ENCODE results near the gene ELF2.
"Not testable (repeated sequence)": the region's sequence is repeated elsewhere in the genome, so short reads cannot be mapped to it uniquely, and the experiment has no call there.

ELF2 gene

DNA sequence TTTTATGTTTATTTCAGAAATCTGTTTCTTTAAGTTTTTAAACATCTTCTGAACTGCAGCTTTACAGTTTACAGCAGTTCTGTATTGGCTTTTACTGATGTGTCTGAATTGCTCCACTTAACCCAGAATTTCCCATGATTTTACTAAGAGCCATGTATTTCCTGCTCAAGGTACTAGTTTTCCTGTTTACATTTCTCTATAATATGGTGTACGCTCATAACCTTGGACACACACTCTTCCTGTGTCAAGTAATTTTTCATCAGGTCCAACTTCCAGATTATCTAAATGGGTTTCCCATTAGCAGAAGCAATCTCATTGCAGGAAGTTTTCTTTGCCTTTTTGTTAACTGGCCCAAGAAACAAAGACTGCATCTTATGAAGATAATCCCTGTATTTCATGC, 12.3 kb downstream of the ELF2 start:
- Histone ChIP-seq H3K79me2 (ENCODE audit: insufficient read depth, low read depth) (peaks cover 92% of the 10 kb centered on the region), H3K9ac (no peak overlapping the region), H4K20me1 (ENCODE audit: insufficient read depth) (0 out of 2 replicates have a peak, but pooled peaks cover 9% of the 10 kb centered on the region)

GRCh38 chr4:139163806-139164206, 13.2 kb downstream of the ELF2 start:
- Histone ChIP-seq H3K27me3 (ENCODE audit: insufficient read depth, low read depth) (no peaks in the 10 kb centered on the region), H4K20me1 (ENCODE audit: insufficient read depth) (0 out of 2 replicates have a peak, but pooled peaks cover 9% of the 10 kb centered on the region), H3K4me2 (no peak overlapping the region), H3K79me2 (ENCODE audit: insufficient read depth, low read depth) (peaks cover 92% of the 10 kb centered on the region), H3K9ac (no peak overlapping the region), H3K36me3 (ENCODE audit: insufficient read depth) (no peaks in the 10 kb centered on the region; the same call in 1 of the 2 replicates), H3K4me1 (ENCODE audit: low read depth, poor library complexity, severe bottlenecking) (peaks cover 34% of the 10 kb centered on the region), H3K4me3 (IDR thresholded peaks at IDR 0.05; ENCODE audit: insufficient read depth, low read depth, low read length) (no peak overlapping the region), H2AFZ (ENCODE audit: low read depth) (no peak overlapping the region), H3K27ac (no peak overlapping the region)
- no peak for TF ChIP-seq CTCF (conservative IDR thresholded peaks at IDR 0.05; ENCODE audit: low read depth, low read length)

More for the DNA sequence above, 12.3 kb downstream of the ELF2 start:
- Histone ChIP-seq H3K27me3 (ENCODE audit: insufficient read depth, low read depth) (no peaks in the 10 kb centered on the region), H3K4me2 (no peak overlapping the region), H3K4me1 (ENCODE audit: low read depth, poor library complexity, severe bottlenecking) (peaks cover 35% of the 10 kb centered on the region), H3K4me3 (IDR thresholded peaks at IDR 0.05; ENCODE audit: insufficient read depth, low read depth, low read length) (no peak overlapping the region), H3K36me3 (ENCODE audit: insufficient read depth) (no peaks in the 10 kb centered on the region), H2AFZ (ENCODE audit: low read depth) (no peak overlapping the region), H3K27ac (no peak overlapping the region)
- no peak for TF ChIP-seq CTCF (conservative IDR thresholded peaks at IDR 0.05; ENCODE audit: low read depth, low read length)

- not testable (repeated sequence) for H3K36me3 ChIP-seq (ENCODE audit: insufficient read depth); H2AFZ ChIP-seq (ENCODE audit: low read depth); H3K4me3 ChIP-seq (IDR thresholded peaks at IDR 0.05; ENCODE audit: insufficient read depth, low read depth, low read length); H3K27me3 ChIP-seq (ENCODE audit: insufficient read depth, low read depth); H4K20me1 ChIP-seq (ENCODE audit: insufficient read depth); H3K9ac ChIP-seq; H3K27ac ChIP-seq; H3K4me2 ChIP-seq
- Histone ChIP-seq H3K79me2 (ENCODE audit: insufficient read depth, low read depth) (peaks cover 79% of the 10 kb centered on the region), H3K4me1 (ENCODE audit: low read depth, poor library complexity, severe bottlenecking) (peaks cover 27% of the 10 kb centered on the region)
Observed at GRCh38 chr4:139157977-139158376, 19.0 kb downstream of the ELF2 start.

DNA sequence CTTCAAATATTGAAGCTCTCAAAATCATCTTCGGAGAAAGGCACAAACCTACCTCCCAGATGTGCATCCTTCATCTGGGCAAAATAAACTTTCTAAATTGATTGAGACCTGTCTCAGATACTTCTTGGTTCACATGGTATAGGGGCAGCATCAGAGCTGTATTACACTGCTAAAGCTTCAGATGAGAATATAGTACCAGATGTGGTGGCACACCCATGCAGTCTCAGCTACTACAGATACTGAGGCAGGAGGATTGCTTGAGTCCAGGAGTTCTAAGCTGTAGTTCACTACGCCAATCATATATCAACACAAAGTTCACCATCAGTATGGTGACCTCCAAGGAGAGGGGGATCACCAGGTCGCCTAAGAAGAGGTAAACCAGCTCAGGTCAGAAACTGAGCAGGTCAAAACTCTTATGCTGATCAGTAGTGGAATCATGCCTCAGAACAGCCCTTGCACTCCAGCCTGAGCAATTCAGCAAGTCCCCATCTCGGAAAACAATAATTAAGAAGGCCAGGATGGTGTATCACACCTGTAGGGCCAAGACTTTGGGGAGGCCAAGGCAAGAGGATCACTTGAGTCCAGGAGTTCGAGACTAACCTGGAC, 22.0 kb downstream of the ELF2 start:
- Histone ChIP-seq H3K4me1 (ENCODE audit: low read depth, poor library complexity, severe bottlenecking) (peaks cover 27% of the 10 kb centered on the region), H4K20me1 (ENCODE audit: insufficient read depth) (0 out of 2 replicates have a peak, but pooled peaks cover 4% of the 10 kb centered on the region), H2AFZ (ENCODE audit: low read depth) (no peak overlapping the region), H3K9ac (no peak overlapping the region), H3K36me3 (ENCODE audit: insufficient read depth) (no peaks in the 10 kb centered on the region; the same call in 1 of the 2 replicates), H3K4me3 (IDR thresholded peaks at IDR 0.05; ENCODE audit: insufficient read depth, low read depth, low read length) (no peak overlapping the region), H3K27ac (no peak overlapping the region), H3K4me2 (no peak overlapping the region), H3K79me2 (ENCODE audit: insufficient read depth, low read depth) (peaks cover 77% of the 10 kb centered on the region), H3K27me3 (ENCODE audit: insufficient read depth, low read depth) (no peaks in the 10 kb centered on the region)
- no peak for TF ChIP-seq CTCF (conservative IDR thresholded peaks at IDR 0.05; ENCODE audit: low read depth, low read length)

DNA sequence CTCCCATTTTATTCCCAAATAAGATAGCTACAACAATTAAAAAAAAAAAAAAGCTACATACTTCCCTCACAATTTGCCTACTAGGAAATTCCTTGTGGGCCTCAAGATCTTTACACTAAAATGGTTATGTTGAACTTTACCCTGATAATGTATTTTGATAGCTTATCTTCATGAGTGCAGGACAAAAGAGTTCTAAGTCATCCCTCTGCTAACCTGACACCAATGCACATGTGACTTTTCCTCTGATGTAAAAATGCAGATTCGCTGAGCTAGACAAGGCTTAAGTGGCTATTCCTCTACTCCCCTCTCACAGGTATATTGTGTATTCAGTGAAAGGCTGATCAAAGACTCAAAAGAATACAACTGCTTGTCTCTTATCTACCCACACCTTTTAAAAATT, 22.5 kb downstream of the ELF2 start:
- Histone ChIP-seq H3K27me3 (ENCODE audit: insufficient read depth, low read depth) (no peaks in the 10 kb centered on the region), H3K36me3 (ENCODE audit: insufficient read depth) (no peaks in the 10 kb centered on the region; the same call in 1 of the 2 replicates), H3K79me2 (ENCODE audit: insufficient read depth, low read depth) (peaks cover 78% of the 10 kb centered on the region), H3K27ac (no peak overlapping the region), H3K4me2 (no peak overlapping the region), H3K4me1 (ENCODE audit: low read depth, poor library complexity, severe bottlenecking) (peaks cover 27% of the 10 kb centered on the region), H2AFZ (ENCODE audit: low read depth) (no peak overlapping the region), H4K20me1 (ENCODE audit: insufficient read depth) (0 out of 2 replicates have a peak, but pooled peaks cover 4% of the 10 kb centered on the region), H3K4me3 (IDR thresholded peaks at IDR 0.05; ENCODE audit: insufficient read depth, low read depth, low read length) (no peak overlapping the region), H3K9ac (no peak overlapping the region)
- no peak for TF ChIP-seq CTCF (conservative IDR thresholded peaks at IDR 0.05; ENCODE audit: low read depth, low read length)

Data from KMS-11 (cell line).